GM18519 (cell line): Measurements from ENCODE around the gene TOMM6.

Experiments
- ATAC-seq: cut with Tn5 transposase; IDR thresholded peaks from one replicate; pipeline ENCODE4 v1.9.1; 2021; ENCODE audit warnings: mild to moderate bottlenecking, moderate library complexity; ENCODE audit not compliant: unreplicated experiment, low FRiP score

The TOMM6 gene

GRCh38 chr6:41818271-41819054 is 31.0 kb downstream of the TOMM6 start:
- no peak for ATAC-seq

GRCh38 chr6:41821266-41821665 is 33.8 kb downstream of the TOMM6 start:
- no peak for ATAC-seq

- ATAC-seq = no peak
Measured at GRCh38 chr6:41822021-41822420, 34.5 kb downstream of the TOMM6 start.

GRCh38 chr6:41823178-41823577 is 35.7 kb downstream of the TOMM6 start:
- no peak for ATAC-seq

- no peak for ATAC-seq
Measured at GRCh38 chr6:41824571-41825569, 37.4 kb downstream of the TOMM6 start.

- no peak for ATAC-seq
Measured at GRCh38 chr6:41826343-41827022, 39.0 kb downstream of the TOMM6 start.

- no peak for ATAC-seq
Measured at GRCh38 chr6:41832263-41832662, 44.8 kb downstream of the TOMM6 start.

- no peak for ATAC-seq
Measured at GRCh38 chr6:41836022-41836659, 48.6 kb downstream of the TOMM6 start.

GRCh38 chr6:41836660-41837052 is 49.2 kb downstream of the TOMM6 start:
- ATAC-seq = no peak
